Smooth muscle cell of the brain vasculature (primary cell): ENCODE measurements around the gene WDR91.
"Not testable (repeated sequence)": the region's sequence is repeated elsewhere in the genome, so short reads cannot be mapped to it uniquely, and the experiment has no call there.

Experiments used
- DNase-seq: peaks from one replicate; pipeline ENCODE4 v3.0.0-alpha.2; 2012; ENCODE audit warnings: low read depth, low spot score

Gene WDR91

DNA sequence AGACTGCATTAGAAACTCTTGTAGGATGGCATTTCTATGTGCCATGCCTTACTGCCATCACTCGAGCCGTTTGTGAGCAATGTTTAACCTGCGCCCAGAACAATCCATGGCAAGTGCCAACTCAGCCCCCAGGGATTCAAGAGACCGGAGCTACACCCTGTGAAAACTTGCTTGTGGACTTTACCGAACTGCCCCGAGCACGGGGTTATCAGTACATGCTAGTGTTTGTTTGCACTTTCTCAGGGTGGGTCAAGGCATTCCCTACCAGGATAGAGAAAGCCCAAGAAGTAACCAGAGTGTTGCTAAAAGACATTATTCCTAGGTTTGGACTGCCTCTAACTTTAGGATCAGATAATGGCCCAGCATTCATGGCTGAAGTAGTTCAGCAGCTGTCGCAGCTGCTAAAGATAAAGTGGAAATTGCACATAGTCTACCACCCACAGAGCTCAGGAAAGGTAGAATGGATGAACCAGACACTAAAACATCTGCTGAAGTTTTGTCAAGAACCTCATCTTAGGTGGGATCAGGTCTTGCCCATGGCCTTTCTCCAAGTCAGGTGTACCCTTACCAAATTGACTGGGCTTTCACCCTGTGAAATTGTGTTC is 31.9 kb downstream of the WDR91 start:
- DNase-seq: no peak

DNA sequence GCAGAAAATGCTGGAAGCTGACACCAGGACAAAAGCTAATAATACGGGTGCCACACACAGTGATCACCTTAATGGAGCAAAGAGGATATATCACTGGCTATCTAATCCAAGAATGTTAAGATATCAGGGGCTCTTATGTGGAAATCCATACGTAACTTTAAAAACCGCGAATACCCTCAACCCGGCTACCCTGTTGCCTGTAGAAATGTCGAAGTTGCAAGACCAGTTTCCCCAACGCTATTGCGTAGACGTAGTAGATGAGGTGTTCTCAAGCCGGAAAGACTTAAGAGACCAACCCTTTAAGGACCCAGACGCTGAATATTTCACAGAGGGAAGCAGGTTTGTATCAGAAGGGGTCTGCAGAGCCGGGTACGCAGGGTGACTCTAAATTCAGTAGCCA is 33.0 kb downstream of the WDR91 start:
- no peak for DNase-seq

DNA sequence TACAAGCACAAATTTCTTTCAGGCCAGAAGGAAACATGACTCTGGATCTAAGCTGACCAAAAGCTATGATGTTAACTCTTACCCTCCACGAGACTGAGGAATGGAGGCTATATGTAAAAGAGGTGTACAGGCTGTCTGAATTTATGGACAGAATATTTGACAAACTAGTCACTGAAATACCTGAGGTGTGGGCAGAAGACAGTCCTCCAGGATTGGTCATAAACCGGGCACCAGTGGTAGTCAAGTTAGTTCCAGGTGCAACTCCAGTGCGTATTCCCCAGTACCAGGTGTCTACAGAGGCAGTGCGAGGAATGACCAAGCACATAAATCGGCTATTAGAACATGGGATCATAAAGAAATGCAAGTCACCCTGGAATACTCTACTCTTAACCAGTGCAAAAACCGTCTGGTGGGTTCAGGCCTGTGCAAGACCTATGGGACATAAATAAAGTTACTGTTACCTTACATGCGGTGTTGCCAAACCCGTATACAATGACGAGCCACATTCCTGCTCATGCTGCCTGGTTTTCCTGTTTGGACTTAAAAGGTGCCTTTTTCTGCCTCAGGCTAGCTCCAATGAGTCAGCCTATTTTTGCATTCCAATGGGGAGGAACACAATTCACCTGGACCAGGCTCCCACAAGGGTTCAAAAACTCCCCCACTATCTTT is 34.2 kb downstream of the WDR91 start:
- DNase-seq: no peak

DNA sequence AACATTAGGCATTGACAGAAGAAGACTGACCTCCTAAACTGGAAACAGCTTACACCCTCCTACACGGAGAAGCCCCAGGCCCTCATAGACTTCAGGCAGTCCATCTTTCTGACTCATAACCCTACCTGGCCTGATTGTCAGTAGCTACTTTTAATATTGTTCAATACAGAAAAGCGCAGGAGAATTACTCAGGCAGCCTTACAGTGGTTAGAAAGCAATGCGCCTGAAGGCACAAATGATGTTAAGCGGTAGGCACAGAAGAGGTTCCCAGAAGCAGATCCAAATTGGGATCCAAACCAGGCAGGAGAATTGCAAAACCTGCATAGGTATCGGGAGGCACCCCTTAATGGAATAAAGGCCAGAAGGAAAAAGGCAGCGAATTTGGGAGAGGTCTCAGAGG is 35.4 kb downstream of the WDR91 start:
- DNase-seq: no peak

DNA sequence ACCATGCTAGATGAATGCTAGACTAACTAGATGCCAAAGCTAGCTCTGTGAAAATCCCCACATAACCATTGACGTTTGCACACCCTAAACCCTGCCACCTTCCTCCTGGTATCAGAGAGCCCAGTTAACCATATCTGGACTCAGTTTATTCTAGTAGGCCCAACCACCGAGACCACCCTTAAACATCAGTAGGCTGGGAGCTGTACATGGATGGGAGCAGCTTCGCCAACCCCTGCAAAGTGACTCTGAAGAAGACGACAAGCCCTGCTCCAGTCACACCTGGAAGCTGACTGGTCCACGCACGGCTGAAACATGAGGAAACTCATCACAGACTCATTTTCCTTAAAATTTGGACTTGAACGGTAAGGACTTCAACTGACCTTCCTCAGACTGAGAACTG is 36.4 kb downstream of the WDR91 start:
- DNase-seq: no peak

DNA sequence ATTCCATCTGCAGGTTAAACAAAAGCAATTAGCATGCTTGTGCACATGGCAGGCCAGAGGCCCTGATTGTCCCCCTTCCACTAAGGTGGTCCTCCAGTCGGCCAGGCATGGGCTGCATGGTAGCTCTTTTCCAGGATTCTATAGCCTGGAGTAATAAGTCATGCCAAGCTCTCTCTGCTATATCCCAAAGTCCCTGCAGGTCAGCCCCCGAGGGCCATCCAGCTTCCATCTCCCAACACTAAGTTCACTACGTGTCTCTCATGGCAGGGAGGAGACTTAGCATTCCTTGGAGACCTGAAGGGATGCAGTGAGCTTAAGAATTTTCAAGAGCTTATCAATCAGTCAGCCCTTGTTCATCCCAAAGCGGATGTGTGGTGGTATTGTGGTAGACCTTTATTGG is 37.4 kb downstream of the WDR91 start:
- not testable (repeated sequence) for DNase-seq

DNA sequence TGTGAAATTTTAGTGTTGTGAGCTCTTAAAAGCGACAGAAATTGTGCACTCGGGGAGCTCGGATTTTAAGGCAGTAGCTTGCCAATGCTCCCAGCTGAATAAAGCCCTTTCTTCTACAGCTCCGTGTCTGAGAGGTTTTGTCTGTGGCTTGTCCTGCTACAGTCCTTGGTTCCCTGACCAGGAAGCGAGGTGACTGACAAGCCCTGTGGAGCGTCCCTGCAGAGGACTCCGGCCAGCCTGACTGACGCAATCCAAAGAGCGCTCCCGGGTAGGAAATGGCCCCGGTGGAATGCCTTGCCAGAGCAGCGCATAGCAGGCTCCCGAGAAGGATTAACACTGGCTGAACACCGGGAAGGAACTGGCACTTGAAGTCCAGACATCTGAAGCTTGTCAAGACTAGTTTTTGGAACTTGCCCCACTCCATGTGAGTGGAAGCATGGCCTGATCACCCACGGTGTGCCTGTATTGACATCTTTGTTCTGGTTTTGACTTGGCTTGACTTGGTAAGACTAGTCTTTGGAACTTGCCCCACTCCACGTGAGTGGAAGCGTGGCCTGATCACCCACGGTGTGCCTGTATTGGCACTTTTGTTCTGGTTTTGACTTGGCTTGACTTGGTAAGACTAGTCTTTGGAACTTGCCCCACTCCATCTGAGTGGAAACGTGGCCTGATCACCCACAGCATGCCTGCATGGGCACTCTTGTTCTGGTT is 39.6 kb downstream of the WDR91 start:
- not testable (repeated sequence) for DNase-seq

DNA sequence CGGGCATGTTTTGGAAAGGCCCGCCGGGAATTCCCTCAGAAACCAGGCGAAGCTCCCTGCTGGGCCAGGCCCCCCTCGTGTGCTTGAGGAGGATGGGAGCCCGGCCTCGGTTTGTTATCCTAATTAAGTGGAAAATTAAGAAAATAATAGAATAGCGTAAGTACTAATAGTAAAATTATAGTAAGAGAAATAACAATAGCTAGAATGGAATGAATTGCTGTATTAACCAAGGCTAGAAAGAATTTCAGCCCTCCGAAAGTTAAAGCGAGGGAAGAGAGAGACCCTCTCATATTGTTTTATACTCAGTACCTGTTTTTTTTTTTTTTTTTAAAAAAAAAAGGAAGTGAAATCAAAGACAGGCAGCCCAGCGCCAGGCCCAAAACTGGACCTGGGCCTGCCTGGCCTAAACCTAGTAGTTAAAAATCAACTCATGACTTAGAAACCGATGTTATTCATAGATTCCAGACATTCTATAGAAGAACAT is 40.3 kb downstream of the WDR91 start:
- not testable (repeated sequence) for DNase-seq

DNA sequence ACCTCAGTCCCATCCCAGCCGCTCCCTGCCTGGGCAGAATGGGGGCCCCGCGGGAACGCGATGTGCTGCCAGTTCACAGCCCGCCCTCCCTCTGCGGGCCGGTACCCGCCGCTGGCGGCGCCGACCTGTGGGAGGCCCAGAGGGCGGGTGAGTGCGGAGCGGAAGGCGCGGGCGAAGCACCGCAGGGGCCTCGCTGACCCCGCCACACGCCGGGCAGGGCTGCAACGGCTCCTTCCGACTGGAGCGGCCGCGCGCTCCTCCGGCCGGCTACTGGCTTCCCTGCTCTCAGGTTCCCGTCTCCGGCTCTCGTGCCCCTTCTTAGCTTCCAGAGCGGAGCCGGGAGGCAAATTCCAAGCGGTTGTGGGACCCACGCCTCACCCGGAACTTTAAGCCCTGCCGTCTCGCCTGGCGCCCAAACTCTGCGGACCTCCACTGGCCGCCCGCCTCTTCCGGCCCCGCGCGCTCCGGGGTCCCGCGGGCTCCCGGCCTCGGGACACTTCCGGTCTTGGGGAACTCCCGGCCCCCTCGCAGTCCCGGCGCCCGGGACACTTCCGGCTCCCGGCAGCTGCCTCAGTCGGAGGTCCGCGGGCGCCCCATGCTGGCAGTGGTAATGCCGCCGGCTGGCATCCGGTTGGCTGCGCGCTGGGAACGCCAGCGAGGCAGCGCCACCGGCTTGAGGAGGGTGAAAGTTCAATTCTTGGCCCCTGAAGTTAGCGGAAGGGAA is 40.9 kb downstream of the WDR91 start, which contains the start of gene CYREN:
Gene CYREN (minus strand): TSS at position 434 of the 724 bp plus-strand sequence. CDS start 1,785 bp downstream, outside the sequence.
- peak; percentile 51 for DNase-seq

DNA sequence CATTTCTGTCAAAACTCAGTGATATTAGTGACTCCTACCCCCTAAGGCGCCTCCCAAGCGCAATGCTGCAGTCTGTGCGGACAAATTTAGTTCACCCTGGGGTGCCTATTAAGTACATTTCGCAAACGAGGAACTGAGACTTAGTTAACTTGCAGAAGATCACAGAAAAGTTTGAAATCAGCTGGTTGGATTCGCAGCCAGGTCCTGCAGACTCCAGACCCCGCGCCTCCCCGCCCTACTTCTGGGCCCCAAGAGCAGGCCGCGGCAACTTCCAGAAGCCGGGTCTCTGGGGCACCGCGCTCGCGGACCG is 41.4 kb downstream of the WDR91 start:
- DNase-seq: no peak

DNA sequence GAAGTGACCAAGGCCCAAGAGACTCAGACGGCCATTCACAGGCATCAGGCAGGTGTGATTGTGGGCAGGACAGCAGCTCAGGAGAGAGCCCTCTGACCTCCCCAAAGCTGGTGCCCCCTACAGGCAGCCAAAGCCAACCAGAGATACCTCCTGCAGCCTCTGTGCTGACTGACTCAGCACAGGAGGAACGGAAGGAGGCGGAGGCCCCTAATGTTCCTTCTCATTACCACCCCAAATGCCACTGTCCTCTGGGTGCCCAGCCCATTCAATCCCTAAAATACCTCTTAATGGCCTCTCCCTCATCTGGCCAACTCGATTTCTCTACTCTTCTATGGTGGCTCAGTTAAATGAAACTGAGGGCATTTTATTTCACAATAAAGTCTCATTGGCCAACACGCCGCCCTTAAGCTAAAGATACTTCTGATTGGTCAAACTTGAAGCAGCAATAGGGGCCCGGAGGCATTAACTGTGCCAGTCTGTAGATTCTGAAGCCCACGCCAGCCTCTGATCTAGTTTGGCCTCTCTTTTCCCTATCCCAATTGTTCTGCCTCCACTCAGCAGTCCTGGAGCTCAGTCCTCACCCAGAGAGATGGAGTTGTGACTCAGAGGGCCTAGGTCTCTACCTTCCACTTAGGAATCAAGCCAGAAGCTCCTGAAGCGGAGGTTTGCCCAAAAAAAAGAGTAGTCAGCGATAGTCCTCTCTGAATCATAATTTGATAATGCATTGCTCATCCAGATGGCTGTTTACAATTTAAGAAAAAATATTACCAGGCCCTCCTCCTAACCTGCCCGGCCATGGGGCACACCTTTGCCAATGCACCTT is 42.0 kb downstream of the WDR91 start:
- no peak for DNase-seq

DNA sequence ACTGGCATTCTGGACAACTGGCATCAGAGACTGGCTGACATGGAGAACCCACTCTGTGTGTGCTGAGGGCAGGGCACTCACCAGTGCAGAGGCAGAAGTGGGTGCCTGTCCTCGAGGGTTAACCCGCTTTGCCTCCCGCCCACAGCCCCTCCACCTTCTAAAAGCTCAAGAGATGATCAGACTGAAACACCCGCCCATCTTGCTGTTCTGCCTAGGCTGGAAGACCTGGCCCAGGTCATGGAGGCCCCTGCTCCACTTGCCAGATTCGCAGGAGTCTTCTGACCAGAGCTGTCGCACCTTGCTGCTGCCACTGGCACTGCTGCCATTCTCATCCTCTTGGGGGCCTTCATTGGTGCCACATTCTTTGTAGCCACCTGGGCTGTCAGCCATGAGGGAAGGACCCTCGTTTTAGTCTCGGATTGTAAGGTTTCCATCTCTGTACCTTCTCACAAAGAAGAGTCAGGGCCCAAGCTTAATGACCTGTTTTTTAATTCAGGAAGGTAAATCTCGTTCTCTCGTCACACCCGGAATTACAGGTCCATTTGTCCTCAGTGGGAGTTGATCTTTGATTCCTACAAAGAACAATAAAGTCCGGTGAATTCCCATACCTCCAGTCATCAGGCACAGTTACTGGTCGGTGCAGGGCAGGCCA is 42.7 kb downstream of the WDR91 start:
- DNase-seq: no peak

DNA sequence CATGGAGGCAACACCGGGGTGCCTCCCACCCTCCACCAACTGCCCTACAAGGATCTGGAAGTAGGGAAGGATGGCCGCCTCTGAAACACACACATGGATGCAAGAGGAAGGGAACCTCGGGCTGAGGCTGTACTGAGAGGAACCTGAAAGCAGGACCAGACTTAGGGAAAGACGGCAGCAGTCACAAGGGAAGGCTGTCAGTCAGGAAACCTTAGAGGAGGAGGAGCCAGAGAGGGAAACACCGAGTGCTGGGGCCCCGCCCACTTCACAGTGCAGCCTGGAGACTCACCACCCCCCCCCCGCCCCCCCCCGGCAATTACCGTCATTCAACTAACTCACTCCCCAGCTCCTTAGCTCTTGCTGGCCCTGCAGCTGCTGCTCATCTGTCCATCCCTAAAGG is 43.3 kb downstream of the WDR91 start:
- DNase-seq: no peak

DNA sequence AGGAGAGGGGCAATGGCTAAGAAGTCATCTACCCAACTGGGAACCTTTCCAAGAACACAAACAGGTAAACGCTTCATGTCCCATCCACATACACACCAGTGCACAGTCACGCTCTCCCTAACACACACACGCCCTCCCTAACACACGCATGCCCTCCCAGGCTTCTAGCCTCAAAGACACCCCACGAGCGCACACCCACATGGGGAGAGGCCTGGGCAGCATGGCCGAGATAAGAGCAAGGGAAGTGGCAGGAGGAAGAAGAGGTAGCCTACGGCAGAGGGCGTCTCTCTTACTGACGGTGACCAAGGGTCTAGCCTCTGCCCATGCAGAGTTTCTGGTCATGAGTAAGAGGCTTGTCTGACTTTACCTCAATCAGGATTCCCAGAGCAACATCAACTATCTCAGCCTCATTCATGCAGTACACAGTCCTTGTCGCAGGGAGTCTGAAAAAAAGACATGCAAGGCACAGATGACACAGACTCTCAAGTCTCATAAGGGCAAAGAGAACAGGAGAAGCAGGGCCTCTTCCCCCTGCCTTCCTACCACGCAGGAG is 43.9 kb downstream of the WDR91 start:
- no peak for DNase-seq

DNA sequence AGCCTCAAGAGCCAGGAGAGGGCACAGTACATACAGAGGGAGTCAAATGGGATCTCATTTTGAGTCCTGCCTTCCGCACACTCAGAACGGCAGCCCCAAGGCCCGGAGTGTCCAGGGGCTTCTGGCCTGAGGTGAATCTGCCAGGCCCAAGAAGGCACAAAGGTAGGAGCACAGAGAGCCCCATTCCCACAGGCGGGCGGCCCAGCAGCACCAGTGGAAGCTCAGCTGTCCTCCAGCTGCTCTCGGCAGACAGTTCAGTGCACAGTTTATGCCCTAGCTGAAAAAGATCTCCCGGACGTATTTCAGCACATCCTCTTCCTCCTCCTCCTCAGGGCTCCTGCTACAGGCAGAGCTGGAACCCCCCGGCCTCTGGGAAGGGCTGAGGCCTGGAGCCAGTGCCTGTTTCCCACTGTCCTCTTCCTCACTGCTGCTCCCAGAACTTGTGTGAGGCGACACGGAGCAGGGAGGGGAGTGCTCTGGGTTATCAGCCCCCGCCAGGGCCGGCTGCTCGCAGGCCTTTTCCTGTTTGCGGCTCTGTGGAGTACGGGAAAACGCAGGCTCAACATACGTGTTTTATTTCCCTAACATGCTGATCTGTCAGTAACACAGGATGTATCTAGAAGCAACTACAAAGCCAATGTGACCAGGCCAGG is 44.9 kb downstream of the WDR91 start:
- DNase-seq: no peak

DNA sequence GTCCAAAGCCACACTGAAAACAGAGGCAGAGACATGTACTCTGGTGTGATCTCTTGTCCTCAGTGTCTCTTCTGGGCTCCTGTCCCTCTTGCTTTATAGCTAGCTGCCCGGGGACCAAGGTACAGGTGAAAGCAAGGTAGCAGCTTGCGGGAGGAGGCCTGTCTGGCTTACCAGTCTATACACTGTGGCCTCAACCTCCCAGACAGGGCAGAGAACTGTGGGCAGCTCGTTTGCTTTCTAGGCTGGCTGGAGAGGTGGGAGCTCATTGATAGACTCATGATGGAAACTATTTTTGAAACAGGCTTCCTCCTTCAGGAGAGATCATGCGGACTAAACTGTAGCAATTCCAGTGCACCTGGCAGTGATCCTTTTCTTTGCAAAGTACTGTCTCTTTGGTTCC is 45.5 kb downstream of the WDR91 start:
- DNase-seq: no peak

DNA sequence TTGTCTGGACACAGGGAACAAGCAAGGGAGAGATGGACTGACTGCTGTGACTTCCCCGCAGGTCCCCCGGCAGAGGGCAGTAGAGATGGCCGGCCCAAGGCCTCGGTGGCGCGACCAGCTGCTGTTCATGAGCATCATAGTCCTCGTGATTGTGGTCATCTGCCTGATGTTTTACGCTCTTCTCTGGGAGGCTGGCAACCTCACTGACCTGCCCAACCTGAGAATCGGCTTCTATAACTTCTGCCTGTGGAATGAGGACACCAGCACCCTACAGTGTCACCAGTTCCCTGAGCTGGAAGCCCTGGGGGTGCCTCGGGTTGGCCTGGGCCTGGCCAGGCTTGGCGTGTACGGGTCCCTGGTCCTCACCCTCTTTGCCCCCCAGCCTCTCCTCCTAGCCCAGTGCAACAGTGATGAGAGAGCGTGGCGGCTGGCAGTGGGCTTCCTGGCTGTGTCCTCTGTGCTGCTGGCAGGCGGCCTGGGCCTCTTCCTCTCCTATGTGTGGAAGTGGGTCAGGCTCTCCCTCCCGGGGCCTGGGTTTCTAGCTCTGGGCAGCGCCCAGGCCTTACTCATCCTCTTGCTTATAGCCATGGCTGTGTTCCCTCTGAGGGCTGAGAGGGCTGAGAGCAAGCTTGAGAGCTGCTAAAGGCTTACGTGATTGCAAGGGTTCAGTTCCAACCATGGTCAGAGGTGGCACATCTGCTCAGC is 46.8 kb downstream of the WDR91 start:
- DNase-seq: no peak

DNA sequence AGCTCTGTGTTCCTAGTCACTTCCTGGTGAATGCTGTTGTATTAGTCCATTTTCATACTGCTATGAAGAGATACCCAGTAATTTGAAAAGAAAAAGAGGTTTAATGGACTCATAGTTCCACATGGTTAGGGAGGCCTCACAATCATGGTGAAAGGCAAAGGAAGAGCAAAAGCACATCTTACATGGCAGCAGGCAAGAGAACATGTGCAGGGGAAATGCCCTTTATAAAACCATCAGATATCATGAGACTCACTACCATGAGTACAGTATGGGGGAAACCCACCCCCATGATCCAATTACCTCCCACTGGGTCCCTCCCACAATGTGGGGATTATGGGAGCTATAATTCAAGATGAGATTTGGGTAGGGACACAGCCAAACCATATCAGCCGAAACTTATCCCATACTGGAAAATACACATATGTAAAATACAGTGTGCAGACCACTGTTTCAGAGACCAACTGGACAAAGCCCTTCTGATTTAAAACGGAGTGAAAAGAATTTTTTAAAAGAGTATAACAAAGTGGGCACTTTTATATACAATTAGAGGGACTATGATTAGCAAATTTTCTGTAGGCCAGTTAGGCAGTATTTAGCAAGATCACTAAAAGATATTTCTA is 48.8 kb downstream of the WDR91 start:
- no peak for DNase-seq

DNA sequence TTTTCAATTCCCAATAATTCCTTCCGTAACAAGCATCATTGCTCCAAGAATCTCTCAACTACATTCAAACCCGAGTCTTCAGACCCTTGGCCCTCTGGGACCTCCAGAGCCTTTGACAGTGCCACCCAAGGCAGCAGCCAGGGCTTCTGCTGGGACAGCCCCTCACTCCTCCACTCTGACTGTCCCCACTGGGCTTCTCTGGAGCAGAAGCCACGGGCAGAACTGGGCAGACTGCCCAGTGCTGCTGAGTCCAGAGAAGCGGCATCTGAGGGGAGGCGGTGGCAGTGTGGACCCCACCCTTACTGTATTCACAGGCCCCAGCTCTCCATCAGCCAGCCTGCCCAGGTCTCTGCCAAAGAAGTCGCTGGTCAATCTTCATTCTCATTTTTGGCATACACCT is 49.7 kb downstream of the WDR91 start:
- DNase-seq: no peak
